ENCODE measurements around the gene ESR2.

GRCh38 chr14:64201296-64201695, 92.9 kb downstream of the ESR2 start:
- TF ChIP-seq, protein P1, sequence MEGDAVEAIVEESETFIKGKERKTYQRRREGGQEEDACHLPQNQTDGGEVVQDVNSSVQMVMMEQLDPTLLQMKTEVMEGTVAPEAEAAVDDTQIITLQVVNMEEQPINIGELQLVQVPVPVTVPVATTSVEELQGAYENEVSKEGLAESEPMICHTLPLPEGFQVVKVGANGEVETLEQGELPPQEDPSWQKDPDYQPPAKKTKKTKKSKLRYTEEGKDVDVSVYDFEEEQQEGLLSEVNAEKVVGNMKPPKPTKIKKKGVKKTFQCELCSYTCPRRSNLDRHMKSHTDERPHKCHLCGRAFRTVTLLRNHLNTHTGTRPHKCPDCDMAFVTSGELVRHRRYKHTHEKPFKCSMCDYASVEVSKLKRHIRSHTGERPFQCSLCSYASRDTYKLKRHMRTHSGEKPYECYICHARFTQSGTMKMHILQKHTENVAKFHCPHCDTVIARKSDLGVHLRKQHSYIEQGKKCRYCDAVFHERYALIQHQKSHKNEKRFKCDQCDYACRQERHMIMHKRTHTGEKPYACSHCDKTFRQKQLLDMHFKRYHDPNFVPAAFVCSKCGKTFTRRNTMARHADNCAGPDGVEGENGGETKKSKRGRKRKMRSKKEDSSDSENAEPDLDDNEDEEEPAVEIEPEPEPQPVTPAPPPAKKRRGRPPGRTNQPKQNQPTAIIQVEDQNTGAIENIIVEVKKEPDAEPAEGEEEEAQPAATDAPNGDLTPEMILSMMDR (IDR thresholded peaks at IDR 0.05; ENCODE audit: insufficient read depth, low read depth, low read length), result no peak
- TF ChIP-seq EZH2 (IDR thresholded peaks at IDR 0.05; ENCODE audit: insufficient read depth, low read length), result no peak

Data from astrocyte (in vitro differentiated cells and primary cell).